Measurements from ENCODE around the gene MCM5. TPM values are rescaled to one million over a fixed set of nuclear protein-coding genes. Genes with fewer than 3 reads are reported as not detected.

Gene MCM5
- total RNA-seq, 1 experiment from 2014 or later = 194 TPM

DNA sequence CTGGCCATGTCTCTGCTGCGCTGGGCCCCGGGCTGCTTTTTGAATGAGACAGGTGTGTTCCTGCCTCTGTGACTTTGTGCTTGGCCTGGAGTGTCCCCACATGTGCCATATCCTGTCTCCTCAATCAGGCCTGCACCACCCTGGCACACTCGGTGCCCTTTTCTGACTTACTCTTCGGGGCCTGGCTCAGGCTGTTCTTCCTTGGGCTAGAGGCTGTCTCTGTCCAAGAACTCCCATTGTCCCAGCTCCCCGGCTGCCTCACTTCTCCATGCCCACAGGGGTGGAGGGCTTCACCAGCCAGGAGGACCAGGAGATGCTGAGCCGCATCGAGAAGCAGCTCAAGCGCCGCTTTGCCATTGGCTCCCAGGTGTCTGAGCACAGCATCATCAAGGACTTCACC lies 23.0 kb downstream of the MCM5 start (continued):
- TF ChIP-seq, protein P1, sequence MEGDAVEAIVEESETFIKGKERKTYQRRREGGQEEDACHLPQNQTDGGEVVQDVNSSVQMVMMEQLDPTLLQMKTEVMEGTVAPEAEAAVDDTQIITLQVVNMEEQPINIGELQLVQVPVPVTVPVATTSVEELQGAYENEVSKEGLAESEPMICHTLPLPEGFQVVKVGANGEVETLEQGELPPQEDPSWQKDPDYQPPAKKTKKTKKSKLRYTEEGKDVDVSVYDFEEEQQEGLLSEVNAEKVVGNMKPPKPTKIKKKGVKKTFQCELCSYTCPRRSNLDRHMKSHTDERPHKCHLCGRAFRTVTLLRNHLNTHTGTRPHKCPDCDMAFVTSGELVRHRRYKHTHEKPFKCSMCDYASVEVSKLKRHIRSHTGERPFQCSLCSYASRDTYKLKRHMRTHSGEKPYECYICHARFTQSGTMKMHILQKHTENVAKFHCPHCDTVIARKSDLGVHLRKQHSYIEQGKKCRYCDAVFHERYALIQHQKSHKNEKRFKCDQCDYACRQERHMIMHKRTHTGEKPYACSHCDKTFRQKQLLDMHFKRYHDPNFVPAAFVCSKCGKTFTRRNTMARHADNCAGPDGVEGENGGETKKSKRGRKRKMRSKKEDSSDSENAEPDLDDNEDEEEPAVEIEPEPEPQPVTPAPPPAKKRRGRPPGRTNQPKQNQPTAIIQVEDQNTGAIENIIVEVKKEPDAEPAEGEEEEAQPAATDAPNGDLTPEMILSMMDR (IDR thresholded peaks at IDR 0.05 in 2 of 3, conservative IDR thresholded peaks at IDR 0.05 in 1 of 3; ENCODE audit: borderline replicate concordance in 1 of 3, insufficient read depth in 1 of 3, low read depth in 2 of 3, low read length in 2 of 3) = no peak
- TF ChIP-seq EGR1 (IDR thresholded peaks at IDR 0.05; ENCODE audit: low read depth) (no peak), FOSL1 (IDR thresholded peaks at IDR 0.05; ENCODE audit: low read depth) (no peak), EZH2phosphoT487 (IDR thresholded peaks at IDR 0.05; ENCODE audit: borderline replicate concordance) (no peak), JUND (IDR thresholded peaks at IDR 0.05) (no peak), POLR2A (IDR thresholded peaks at IDR 0.05; ENCODE audit: borderline replicate concordance, extremely low read depth, insufficient read depth, insufficient read length) (no peak), CBX3 (IDR thresholded peaks at IDR 0.05; ENCODE audit: low read depth) (no peak)

DNA sequence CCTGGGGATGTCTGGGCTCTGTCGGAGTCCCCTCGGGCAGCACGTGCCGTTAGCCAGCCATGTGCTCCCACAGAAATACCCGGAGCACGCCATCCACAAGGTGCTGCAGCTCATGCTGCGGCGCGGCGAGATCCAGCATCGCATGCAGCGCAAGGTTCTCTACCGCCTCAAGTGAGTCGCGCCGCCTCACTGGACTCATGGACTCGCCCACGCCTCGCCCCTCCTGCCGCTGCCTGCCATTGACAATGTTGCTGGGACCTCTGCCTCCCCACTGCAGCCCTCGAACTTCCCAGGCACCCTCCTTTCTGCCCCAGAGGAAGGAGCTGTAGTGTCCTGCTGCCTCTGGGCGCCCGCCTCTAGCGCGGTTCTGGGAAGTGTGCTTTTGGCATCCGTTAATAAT lies 24.1 kb downstream of the MCM5 start:
- POLR2A ChIA-PET = no interaction called here
- H3K27me3 ChIP-seq (ENCODE audit: insufficient read depth, low read length) = no peaks in the 10 kb centered on the region
- no peak overlapping the region for H3K4me2 ChIP-seq (ENCODE audit: low read length)
- peaks cover 17 to 18% of the 10 kb centered on the region in 2 experiments for H3K4me1 ChIP-seq (ENCODE audit: control insufficient read depth in 1 of 2, insufficient read depth in 2 of 2, low read length in 2 of 2)
- intact Hi-C loops (cut with micrococcal nuclease) = no loop called here
- no peak overlapping the region for H2AFZ ChIP-seq (ENCODE audit: low read depth, low read length, poor library complexity, severe bottlenecking)
- no peaks in the 10 kb centered on the region for H3K9me3 ChIP-seq (ENCODE audit: control insufficient read depth in 1 of 2, insufficient read depth in 1 of 2, low read depth in 1 of 2, low read length in 2 of 2)
- no peaks in the 10 kb centered on the region for H3K9me2 ChIP-seq (ENCODE audit: insufficient read depth)
- RAD21 ChIA-PET (ENCODE audit: low non-redundant PET in 1 of 2, low total read pairs in 2 of 2, uncharacterized antibody in 2 of 2, unreplicated experiment in 2 of 2) = no interaction called here
- H3K27ac ChIP-seq (ENCODE audit: low read depth, low read length) = no peak overlapping the region
- ATAC-seq (no peak), DNase-seq (ENCODE audit: low read depth, low spot score) (no peak)
- BruUV-seq (replicated peaks) = no TSS peak
- CTCF ChIA-PET = no interaction called here
- H3K4me3 ChIP-seq (replicated peaks in 1 of 2; ENCODE audit: low read depth in 1 of 2, low read length in 2 of 2) = no peak overlapping the region
- H4K20me1 ChIP-seq (ENCODE audit: insufficient read depth) = 0 out of 2 replicates have a peak, but pooled peaks cover 3% of the 10 kb centered on the region
- no peak overlapping the region for H3K9ac ChIP-seq (ENCODE audit: low read length)
- H3K36me3 ChIP-seq (ENCODE audit: control insufficient read depth in 1 of 2, insufficient read depth in 2 of 2, low read length in 2 of 2) = peaks cover 17 to 73% of the 10 kb centered on the region in 2 experiments
- peaks cover 7% of the 10 kb centered on the region; the same call in 1 of the 2 replicates for H3K79me2 ChIP-seq (ENCODE audit: insufficient read depth, low read length)
- TF ChIP-seq SRF (IDR thresholded peaks at IDR 0.05; ENCODE audit: low read depth) = no peak
- TF ChIP-seq EGR1 (IDR thresholded peaks at IDR 0.05; ENCODE audit: low read depth) = no peak
- no peak for TF ChIP-seq RAD21 (IDR thresholded peaks at IDR 0.05; ENCODE audit: low read depth)
- no peak for TF ChIP-seq SP1 (IDR thresholded peaks at IDR 0.05; ENCODE audit: low read depth)
- no peak for TF ChIP-seq FOSL1 (IDR thresholded peaks at IDR 0.05; ENCODE audit: low read depth)
- TF ChIP-seq, protein P2, sequence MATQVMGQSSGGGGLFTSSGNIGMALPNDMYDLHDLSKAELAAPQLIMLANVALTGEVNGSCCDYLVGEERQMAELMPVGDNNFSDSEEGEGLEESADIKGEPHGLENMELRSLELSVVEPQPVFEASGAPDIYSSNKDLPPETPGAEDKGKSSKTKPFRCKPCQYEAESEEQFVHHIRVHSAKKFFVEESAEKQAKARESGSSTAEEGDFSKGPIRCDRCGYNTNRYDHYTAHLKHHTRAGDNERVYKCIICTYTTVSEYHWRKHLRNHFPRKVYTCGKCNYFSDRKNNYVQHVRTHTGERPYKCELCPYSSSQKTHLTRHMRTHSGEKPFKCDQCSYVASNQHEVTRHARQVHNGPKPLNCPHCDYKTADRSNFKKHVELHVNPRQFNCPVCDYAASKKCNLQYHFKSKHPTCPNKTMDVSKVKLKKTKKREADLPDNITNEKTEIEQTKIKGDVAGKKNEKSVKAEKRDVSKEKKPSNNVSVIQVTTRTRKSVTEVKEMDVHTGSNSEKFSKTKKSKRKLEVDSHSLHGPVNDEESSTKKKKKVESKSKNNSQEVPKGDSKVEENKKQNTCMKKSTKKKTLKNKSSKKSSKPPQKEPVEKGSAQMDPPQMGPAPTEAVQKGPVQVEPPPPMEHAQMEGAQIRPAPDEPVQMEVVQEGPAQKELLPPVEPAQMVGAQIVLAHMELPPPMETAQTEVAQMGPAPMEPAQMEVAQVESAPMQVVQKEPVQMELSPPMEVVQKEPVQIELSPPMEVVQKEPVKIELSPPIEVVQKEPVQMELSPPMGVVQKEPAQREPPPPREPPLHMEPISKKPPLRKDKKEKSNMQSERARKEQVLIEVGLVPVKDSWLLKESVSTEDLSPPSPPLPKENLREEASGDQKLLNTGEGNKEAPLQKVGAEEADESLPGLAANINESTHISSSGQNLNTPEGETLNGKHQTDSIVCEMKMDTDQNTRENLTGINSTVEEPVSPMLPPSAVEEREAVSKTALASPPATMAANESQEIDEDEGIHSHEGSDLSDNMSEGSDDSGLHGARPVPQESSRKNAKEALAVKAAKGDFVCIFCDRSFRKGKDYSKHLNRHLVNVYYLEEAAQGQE (IDR thresholded peaks at IDR 0.05; ENCODE audit: low read depth) = no peak
- TF ChIP-seq CBX3 (IDR thresholded peaks at IDR 0.05; ENCODE audit: low read depth) = no peak
- no peak for TF ChIP-seq ELF1 (IDR thresholded peaks at IDR 0.05; ENCODE audit: borderline replicate concordance, low read depth)
- TF ChIP-seq, protein P3, sequence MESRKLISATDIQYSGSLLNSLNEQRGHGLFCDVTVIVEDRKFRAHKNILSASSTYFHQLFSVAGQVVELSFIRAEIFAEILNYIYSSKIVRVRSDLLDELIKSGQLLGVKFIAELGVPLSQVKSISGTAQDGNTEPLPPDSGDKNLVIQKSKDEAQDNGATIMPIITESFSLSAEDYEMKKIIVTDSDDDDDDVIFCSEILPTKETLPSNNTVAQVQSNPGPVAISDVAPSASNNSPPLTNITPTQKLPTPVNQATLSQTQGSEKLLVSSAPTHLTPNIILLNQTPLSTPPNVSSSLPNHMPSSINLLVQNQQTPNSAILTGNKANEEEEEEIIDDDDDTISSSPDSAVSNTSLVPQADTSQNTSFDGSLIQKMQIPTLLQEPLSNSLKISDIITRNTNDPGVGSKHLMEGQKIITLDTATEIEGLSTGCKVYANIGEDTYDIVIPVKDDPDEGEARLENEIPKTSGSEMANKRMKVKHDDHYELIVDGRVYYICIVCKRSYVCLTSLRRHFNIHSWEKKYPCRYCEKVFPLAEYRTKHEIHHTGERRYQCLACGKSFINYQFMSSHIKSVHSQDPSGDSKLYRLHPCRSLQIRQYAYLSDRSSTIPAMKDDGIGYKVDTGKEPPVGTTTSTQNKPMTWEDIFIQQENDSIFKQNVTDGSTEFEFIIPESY (IDR thresholded peaks at IDR 0.05; ENCODE audit: extremely low read depth, insufficient replicate concordance, low read length) = no peak
- no peak for TF ChIP-seq TCF7L2 (IDR thresholded peaks at IDR 0.05; ENCODE audit: borderline replicate concordance, extremely low read depth, insufficient read depth, insufficient read length)
- no peak for TF ChIP-seq CEBPB (IDR thresholded peaks at IDR 0.05; ENCODE audit: low read depth)
- TF ChIP-seq EZH2 (IDR thresholded peaks at IDR 0.05) = no peak
- no peak for TF ChIP-seq POLR2A (IDR thresholded peaks at IDR 0.05; ENCODE audit: borderline replicate concordance, extremely low read depth, insufficient read depth, insufficient read length)
- TF ChIP-seq POLR2AphosphoS5 (IDR thresholded peaks at IDR 0.05; ENCODE audit: low read depth, low read length) = no peak
- TF ChIP-seq EZH2phosphoT487 (IDR thresholded peaks at IDR 0.05; ENCODE audit: borderline replicate concordance) = no peak
- TF ChIP-seq ZFX (IDR thresholded peaks at IDR 0.05) = no peak
- no peak for TF ChIP-seq ZNF274 (IDR thresholded peaks at IDR 0.05; ENCODE audit: low read depth, low read length)

Measured in HCT116 (cell line).